Measurements from ENCODE around the gene NFILZ. TPM values are rescaled to one million over a fixed set of nuclear protein-coding genes. Genes with fewer than 3 reads are reported as not detected.

Gene NFILZ
- total RNA-seq, 1 donor from 2014 or later, result not detected

- H3K27ac Mint-ChIP-seq (ENCODE audit: unreplicated experiment), result no peak overlapping the region
- H3K4me3 Mint-ChIP-seq, result no peak overlapping the region
- peaks cover 7% of the 10 kb centered on the region for H3K4me1 Mint-ChIP-seq
- DNase-seq (ENCODE audit: low read depth, low spot score), result no peak
- peaks cover 3% of the 10 kb centered on the region for H3K36me3 Mint-ChIP-seq (ENCODE audit: low read depth)
- TF ChIP-seq CTCF (conservative IDR thresholded peaks at IDR 0.05), result no peak
- H3K9me3 Mint-ChIP-seq, result peaks cover 10% of the 10 kb centered on the region
- peaks cover 55% of the 10 kb centered on the region for H3K27me3 Mint-ChIP-seq (ENCODE audit: low read depth)
Measured at GRCh38 chr19:8589177-8589714, 41.2 kb upstream of the NFILZ start.

DNA sequence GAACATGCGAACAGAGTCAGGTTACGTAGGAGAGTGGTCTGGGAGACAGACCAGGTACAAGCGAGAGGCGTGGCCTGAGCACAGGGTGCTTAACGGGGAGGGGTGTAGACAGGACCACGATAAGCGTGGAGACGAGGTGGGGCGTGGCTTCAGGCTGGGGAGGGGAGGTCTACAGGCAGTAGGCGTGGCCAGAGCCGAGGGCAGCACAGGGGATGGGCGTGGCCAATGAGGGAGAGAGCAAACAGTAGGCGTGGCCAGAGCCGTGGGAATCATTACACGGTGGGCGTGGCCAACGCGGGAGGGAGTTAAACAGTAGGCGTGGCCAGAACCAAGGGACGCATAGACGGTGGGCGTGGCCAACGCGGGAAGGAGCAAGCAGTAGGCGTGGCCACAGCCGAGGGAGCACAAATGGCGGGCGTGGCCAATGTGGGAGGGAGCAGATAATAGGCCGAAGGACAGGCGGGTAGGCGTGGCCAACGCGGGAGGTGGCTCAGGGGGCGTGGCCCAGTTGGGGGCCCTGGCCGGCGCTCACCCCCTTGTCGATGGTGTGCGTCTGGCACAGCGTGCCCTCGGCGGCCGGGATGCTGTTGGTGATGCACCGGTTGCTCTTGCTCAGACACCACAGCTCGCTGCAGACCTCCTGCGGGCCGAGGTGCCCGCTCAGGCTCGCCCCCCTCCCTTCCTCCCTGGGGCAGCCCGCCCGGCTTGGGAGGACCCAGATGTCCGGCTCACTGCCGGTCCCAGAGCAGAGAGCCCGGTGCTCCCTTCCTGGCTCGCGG, 38.0 kb upstream of the NFILZ start:
- TF ChIP-seq CTCF (conservative IDR thresholded peaks at IDR 0.05), result no peak
- H3K4me1 Mint-ChIP-seq, result peaks cover 7% of the 10 kb centered on the region
- DNase-seq (ENCODE audit: low read depth, low spot score), result peak; percentile 94
- H3K27ac Mint-ChIP-seq (ENCODE audit: unreplicated experiment), result no peak overlapping the region
- H3K27me3 Mint-ChIP-seq (ENCODE audit: low read depth), result peaks cover 48% of the 10 kb centered on the region
- H3K4me3 Mint-ChIP-seq, result peak overlapping the region; percentile 89
- peaks cover 10% of the 10 kb centered on the region for H3K9me3 Mint-ChIP-seq
- peaks cover 3% of the 10 kb centered on the region for H3K36me3 Mint-ChIP-seq (ENCODE audit: low read depth)

DNA sequence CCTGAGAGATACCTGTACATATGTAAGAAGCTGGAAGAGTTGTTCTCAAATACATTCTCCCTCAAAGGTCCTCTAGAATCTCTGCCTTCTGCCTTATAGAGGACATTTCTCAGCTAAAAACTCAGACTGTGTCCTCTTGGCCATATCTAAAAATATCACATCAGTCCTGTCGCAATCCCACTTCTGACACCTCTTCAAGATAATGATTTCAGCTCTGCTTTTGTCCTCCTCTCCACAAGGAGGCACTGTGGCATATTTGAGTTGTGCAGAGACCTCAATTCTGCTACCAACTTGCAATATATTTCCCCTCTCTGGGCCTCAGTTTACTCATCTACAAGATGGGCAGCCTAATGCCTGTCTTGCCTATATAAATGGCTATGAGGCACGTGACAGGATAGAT, 36.5 kb upstream of the NFILZ start:
- Mint-ChIP-seq H3K27ac (ENCODE audit: unreplicated experiment) (no peak overlapping the region), H3K9me3 (peaks cover 10% of the 10 kb centered on the region), H3K27me3 (ENCODE audit: low read depth) (peaks cover 44% of the 10 kb centered on the region), H3K4me1 (peaks cover 7% of the 10 kb centered on the region), H3K4me3 (peak overlapping the region; percentile 29), H3K36me3 (ENCODE audit: low read depth) (peaks cover 3% of the 10 kb centered on the region)
- no peak for DNase-seq (ENCODE audit: low read depth, low spot score)
- TF ChIP-seq CTCF (conservative IDR thresholded peaks at IDR 0.05), result peak; percentile 35

DNA sequence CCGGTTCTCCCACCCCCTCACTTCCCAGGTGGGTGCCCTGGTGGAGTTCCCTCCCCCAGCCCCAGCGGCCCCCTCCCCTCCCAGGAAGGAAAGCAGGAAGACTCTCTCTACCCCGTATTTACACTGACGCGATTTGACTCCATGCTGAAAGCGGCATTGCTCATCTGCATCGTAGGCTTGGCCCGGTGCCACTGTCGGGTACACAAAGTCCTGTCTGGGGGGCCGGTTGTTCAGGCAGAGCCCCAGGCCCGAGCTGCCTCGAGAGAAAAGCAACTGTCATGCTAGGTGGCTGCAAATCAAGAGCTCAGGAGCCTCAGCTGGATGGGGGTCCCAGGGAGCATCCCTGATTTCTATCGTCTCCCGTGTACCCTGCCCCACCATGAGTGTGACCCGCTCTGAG, 34.8 kb upstream of the NFILZ start:
- no peak overlapping the region for H3K4me3 Mint-ChIP-seq
- H3K4me1 Mint-ChIP-seq, result peaks cover 7% of the 10 kb centered on the region
- TF ChIP-seq CTCF (conservative IDR thresholded peaks at IDR 0.05), result no peak
- H3K27ac Mint-ChIP-seq (ENCODE audit: unreplicated experiment), result no peak overlapping the region
- H3K36me3 Mint-ChIP-seq (ENCODE audit: low read depth), result peaks cover 3% of the 10 kb centered on the region
- DNase-seq (ENCODE audit: low read depth, low spot score), result no peak
- H3K9me3 Mint-ChIP-seq, result peaks cover 10% of the 10 kb centered on the region
- H3K27me3 Mint-ChIP-seq (ENCODE audit: low read depth), result peaks cover 32% of the 10 kb centered on the region

GRCh38 chr19:8596168-8596567, 34.3 kb upstream of the NFILZ start:
- Mint-ChIP-seq H3K27ac (ENCODE audit: unreplicated experiment) (no peak overlapping the region), H3K9me3 (peaks cover 10% of the 10 kb centered on the region), H3K27me3 (ENCODE audit: low read depth) (peaks cover 27% of the 10 kb centered on the region), H3K36me3 (ENCODE audit: low read depth) (peaks cover 3% of the 10 kb centered on the region), H3K4me1 (peaks cover 7% of the 10 kb centered on the region), H3K4me3 (no peak overlapping the region)
- no peak for TF ChIP-seq CTCF (conservative IDR thresholded peaks at IDR 0.05)
- no peak for DNase-seq (ENCODE audit: low read depth, low spot score)

All from neural crest cell (in vitro differentiated cells).